Large intestine (tissue), 3 donors: Measurements from ENCODE around the gene ABHD12B. TPM values are rescaled to one million over a fixed set of nuclear protein-coding genes. Genes with fewer than 3 reads are reported as not detected.

Source experiments
- DNase-seq, 2 donors: peaks; one replicate each; pipeline versions ENCODE4 v3.0.0 to v3.0.0-alpha.2; 2013
- H3K27ac ChIP-seq: one replicate; pipeline ENCODE4 v1.5.1; 2013; ENCODE audit warnings: low read length
- H3K27me3 ChIP-seq: 2 replicates; pipeline ENCODE4 v1.6.1; 2013; ENCODE audit warnings: low read length; ENCODE audit not compliant: control insufficient read depth, insufficient read depth
- H3K36me3 ChIP-seq: 2 replicates; pipeline ENCODE4 v1.6.1; 2013; ENCODE audit warnings: low read length; ENCODE audit not compliant: control insufficient read depth, insufficient read depth
- H3K4me1 ChIP-seq: one replicate; pipeline ENCODE4 v1.6.1; 2013; ENCODE audit warnings: low read length; ENCODE audit not compliant: control insufficient read depth, insufficient read depth
- H3K4me3 ChIP-seq: one replicate; pipeline ENCODE4 v1.5.1; 2013; ENCODE audit warnings: low read length
- H3K9me3 ChIP-seq: one replicate; pipeline ENCODE4 v1.6.1; 2013; ENCODE audit warnings: mild to moderate bottlenecking, low read depth, low read length, moderate library complexity; ENCODE audit not compliant: control insufficient read depth
- WGBS: methylation state at CpG from one replicate; pipeline ENCODE4 v1.1.5; 2013; ENCODE audit warnings: low lambda C conversion rate; ENCODE audit not compliant: insufficient coverage; 5-methylcytosine and 5-hydroxymethylcytosine counted together
- polyA plus RNA-seq: library from polyadenylated mRNA; unstranded; fragments of 120-200 nt; gene quantifications from one replicate; pipeline ENCODE4 v1.2.1, GENCODE V29; 2013

Gene ABHD12B
- polyA plus RNA-seq, 1 donor: 0.52 TPM

DNA sequence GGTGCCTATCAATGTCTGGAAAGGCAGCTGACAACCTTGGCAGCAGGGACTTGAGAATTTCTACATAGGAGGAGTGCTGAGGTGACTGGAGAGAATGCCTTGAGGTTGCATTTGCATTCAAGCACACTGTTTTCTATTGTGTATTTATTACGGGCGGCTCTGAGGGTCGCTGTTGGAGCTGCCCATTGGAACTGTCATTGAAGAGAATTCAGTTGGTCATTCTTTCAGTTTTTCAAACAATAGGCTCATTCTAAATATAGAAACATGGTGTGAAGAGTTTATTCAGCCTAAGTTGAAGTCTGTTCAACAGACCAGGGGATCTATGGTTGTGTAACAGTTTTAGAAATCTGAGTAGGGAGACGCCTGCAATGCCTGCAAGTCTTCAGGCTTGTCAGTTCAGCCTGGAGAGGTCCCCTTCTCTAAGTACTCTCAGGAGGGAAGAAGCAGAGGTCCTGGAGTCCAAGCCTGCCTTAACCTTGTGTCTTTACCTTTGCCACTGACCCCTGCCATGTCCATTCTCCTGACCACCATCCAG lies 9.8 kb upstream of the ABHD12B start:
- no CpG with 5 or more reads among the region's 4 CpGs for WGBS
- Histone ChIP-seq H3K4me1 (peaks cover 3% of the 10 kb centered on the region), H3K36me3 (no peaks in the 10 kb centered on the region), H3K4me3 (no peak overlapping the region), H3K27ac (no peak overlapping the region), H3K27me3 (peaks cover 36% of the 10 kb centered on the region), H3K9me3 (no peaks in the 10 kb centered on the region)
- DNase-seq: no peak

DNA sequence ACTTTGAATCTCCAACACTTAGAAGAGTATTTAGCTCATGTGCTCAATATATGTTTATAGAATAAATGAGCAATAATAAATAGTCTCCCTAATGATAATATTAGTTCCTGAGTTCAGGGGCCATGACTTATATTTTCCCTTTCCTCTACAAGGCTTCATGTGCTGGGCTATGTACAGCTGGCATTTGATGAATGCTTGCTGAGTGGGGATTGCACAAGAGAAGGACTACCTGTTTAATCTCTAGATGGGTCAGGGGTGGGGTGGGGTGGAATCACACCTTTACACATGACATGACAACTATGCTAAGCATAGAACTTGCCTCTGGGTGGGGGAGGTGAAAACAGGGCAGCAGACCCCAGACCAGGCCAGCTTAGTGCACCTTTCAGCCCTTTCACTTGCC lies 7.6 kb upstream of the ABHD12B start:
- peaks cover 3% of the 10 kb centered on the region for H3K4me1 ChIP-seq
- H3K27me3 ChIP-seq: peaks cover 26% of the 10 kb centered on the region
- no peaks in the 10 kb centered on the region for H3K9me3 ChIP-seq
- no peak overlapping the region for H3K27ac ChIP-seq
- no peak overlapping the region for H3K4me3 ChIP-seq
- no peaks in the 10 kb centered on the region for H3K36me3 ChIP-seq
- DNase-seq: no peak

DNA sequence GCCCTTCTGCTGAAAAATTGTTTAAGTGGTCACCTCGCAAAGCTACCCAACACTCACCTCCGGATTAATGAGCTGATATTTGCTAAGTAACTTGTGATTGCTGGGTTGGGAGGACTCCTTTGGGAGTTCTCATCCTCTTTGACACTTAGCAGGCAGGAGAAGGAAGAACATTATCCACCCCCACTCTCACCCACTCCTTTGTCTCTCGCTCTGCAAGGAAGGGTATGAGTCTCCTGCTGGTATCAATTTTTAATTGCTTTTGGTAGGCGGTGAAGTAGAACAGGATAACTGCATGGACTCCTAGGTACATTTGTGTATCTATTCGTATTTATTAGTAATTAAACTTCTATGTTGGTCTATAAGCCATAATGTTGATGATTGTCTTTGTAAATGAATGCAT lies 6.9 kb upstream of the ABHD12B start:
- Histone ChIP-seq H3K9me3 (no peaks in the 10 kb centered on the region), H3K27me3 (peaks cover 20% of the 10 kb centered on the region), H3K4me3 (no peak overlapping the region), H3K36me3 (no peaks in the 10 kb centered on the region), H3K4me1 (no peaks in the 10 kb centered on the region), H3K27ac (no peak overlapping the region)
- DNase-seq: no peak
- 100% methylated on average over 1 of the region's 5 CpGs for WGBS

DNA sequence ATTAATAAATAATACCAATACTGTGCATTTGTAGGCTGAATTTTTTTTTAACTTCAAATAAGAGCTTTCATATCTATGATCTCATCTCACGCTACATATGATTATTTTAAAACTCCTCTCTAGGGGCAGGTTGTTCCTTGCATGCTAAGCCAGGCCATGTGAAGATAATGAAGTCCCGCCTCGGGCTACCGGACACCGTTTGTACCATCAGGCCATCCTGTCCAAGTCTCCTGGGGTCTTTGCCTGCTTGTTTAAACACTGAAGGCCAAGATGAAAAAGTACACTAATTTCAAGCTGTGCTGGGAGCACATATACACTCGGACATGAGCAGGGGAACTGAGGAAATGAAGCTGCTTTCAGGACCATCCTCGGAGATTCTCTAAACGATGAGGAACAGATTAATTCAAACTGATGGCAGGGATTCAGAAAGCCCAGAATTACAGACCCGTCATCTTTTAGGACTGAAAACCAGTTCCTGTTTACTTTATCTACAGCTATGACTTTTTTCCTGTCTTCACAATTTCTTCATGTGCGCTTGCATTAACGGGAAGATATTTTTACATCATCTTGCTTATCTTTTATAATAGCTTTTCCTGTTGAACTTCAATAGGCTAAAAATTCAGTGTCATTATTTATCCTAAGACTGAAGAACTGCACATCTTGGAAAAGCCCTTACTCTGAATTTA lies 6.3 kb upstream of the ABHD12B start:
- Histone ChIP-seq H3K4me1 (no peaks in the 10 kb centered on the region), H3K27me3 (peaks cover 23% of the 10 kb centered on the region), H3K36me3 (no peaks in the 10 kb centered on the region), H3K27ac (no peak overlapping the region), H3K4me3 (no peak overlapping the region), H3K9me3 (no peaks in the 10 kb centered on the region)
- DNase-seq: no peak
- WGBS: 77% methylated on average over 4 of the region's 11 CpGs

DNA sequence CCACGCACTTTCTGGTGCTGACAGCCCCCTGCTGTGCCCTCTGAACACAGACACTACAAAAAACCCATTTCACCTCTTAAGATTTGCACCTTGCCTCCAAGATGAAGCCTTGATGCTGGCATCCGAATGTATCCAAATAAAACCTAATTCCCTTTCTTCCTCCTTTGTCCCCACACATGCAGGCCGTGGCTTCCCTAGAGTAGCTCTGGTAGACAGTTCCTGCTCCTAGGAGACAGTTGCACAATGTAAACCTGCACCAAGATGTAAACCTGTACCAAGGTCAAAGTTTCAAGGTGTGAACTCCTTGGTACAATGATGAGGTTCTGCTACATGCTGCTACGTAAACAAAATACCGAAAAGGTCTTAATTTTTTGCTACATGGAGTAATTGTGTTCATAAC lies 625 bp upstream of the ABHD12B start:
- Histone ChIP-seq H3K9me3 (no peaks in the 10 kb centered on the region), H3K27ac (no peak overlapping the region), H3K4me3 (no peak overlapping the region), H3K4me1 (no peaks in the 10 kb centered on the region), H3K36me3 (no peaks in the 10 kb centered on the region), H3K27me3 (peaks cover 50% of the 10 kb centered on the region)
- DNase-seq: peak; percentile 38 to 71
- WGBS: 100% methylated on average over 1 of the region's 5 CpGs

DNA sequence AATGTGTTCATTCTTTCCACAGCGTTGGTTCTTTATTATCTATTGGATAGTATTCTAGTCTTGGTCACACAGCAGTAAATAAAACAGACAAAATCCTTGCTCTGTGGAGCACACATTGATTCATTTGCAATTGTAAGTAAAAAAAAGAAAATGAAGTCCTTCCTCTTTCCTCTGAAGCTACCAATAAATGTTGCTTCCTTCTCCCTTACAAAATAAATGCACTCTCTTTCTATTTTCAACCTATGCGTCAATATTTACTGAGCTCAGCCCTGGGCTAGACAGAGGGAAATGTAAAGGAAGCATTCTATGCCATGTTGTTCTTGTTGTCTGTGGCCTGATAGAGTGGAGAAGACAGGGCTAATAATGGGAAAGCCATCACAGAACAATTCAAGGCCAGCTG lies 2.9 kb downstream of the ABHD12B start:
- Histone ChIP-seq H3K4me3 (no peak overlapping the region), H3K4me1 (no peaks in the 10 kb centered on the region), H3K27me3 (peaks cover 64% of the 10 kb centered on the region), H3K9me3 (no peaks in the 10 kb centered on the region), H3K27ac (no peak overlapping the region), H3K36me3 (no peaks in the 10 kb centered on the region)
- 60% methylated on average over 1 of the region's 2 CpGs for WGBS
- DNase-seq: no peak

DNA sequence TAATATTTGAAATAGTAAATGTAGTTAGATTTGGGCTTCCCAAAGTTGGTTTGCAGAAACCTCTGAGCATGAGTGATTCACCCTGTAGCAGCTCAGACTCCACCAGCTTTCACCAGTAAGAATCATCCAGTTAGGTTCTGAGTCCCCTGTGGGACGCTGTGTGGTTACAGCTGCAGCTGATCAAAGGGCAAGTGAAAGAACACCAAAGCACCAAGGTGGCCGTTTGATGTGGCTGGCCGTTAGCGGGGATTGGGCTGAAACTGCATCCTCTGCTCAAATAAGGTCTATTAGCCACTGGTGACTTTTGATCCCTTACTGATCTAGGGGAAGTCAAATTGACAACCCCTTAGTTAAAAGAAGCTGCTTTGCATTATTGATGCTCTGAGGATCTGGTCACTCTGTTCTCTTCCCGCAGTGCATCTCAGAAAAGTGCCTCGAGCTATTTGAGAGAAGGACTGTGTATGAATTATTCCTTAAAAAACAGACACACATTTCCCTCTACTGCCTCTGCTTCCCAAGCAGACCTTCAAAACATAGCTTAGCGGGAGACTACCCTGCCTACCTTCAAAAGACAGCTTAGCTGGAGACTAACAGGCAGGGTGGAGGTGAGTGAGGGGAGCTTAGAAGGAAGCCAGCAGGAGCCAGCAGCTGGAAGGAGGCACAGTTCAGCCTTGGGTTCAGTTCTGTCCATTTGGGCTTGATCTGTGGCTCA lies 3.7 kb downstream of the ABHD12B start:
- Histone ChIP-seq H3K36me3 (no peaks in the 10 kb centered on the region), H3K27me3 (peaks cover 61% of the 10 kb centered on the region), H3K4me3 (no peak overlapping the region), H3K9me3 (no peaks in the 10 kb centered on the region), H3K4me1 (no peaks in the 10 kb centered on the region), H3K27ac (no peak overlapping the region)
- DNase-seq: no peak
- WGBS: no CpG with 5 or more reads among the region's 7 CpGs

DNA sequence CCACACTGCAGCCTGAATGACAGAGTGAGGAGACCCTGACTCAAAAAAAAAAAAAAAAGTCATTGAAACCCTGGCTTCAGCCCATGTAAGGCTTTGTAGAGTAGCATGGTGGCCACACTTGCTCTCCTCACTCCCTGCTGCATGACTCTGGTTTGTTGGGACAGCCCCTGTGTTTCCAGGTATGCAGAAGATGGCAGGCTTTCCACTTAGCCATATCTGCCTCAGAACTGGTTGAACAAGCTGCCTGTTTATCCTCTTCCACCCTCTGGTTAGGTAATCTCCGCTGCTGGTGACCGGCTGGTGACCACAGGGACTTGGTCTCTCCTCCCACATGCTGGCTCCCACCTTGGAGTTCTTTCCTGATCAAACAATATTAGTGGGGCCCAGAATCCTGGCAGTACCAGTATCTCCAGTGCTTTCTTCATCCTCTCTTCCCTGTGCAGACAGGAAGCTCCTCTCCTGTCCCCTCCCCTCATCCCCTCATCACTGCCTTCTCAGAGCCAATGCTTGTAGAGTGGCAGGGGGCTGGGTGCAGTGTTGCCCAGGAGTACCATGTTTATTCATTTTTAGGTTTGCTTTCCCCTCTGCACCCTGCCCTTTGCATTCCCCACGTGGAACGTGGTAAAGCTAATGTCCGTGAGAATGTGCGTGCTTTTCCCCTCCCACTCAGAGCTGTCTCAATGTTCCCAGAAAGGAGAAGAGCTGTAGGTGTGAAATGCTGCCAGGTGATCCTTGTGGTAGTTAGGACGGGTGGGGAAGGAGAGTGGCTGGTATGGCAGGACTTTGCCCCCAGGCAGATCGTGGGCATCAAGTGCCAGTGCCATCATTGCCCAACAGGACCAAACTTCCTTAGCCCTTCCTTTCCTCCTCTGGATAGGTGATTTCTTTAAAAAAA lies 11.3 kb downstream of the ABHD12B start:
- no peaks in the 10 kb centered on the region for H3K9me3 ChIP-seq
- H3K27me3 ChIP-seq: peaks cover 18% of the 10 kb centered on the region
- WGBS: no CpG with 5 or more reads among the region's 8 CpGs
- no peak for DNase-seq
- no peak overlapping the region for H3K27ac ChIP-seq
- H3K4me1 ChIP-seq: no peaks in the 10 kb centered on the region
- H3K36me3 ChIP-seq: no peaks in the 10 kb centered on the region
- H3K4me3 ChIP-seq: no peak overlapping the region

DNA sequence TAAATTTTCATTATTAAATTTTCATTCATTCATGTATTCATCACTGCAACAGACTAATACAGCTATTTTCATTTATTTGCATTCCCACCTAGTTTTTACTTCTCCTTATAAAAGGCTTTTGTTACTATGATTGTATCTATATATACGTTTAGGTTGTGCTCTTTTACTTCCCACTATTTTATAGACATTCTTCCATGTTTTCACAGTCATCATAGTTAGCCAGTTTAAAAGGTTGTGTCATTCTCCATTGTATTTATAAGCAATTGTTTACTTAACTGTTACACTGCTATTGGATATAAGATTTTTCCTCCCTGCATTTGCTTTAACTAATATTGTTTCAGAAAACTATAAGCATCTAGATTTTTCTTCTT lies 12.0 kb downstream of the ABHD12B start:
- no peak overlapping the region for H3K27ac ChIP-seq
- no peak overlapping the region for H3K4me3 ChIP-seq
- H3K4me1 ChIP-seq: no peaks in the 10 kb centered on the region
- peaks cover 18% of the 10 kb centered on the region for H3K27me3 ChIP-seq
- no peaks in the 10 kb centered on the region for H3K36me3 ChIP-seq
- 80% methylated on average over 1 of the region's 1 CpG for WGBS
- H3K9me3 ChIP-seq: no peaks in the 10 kb centered on the region
- DNase-seq: no peak

DNA sequence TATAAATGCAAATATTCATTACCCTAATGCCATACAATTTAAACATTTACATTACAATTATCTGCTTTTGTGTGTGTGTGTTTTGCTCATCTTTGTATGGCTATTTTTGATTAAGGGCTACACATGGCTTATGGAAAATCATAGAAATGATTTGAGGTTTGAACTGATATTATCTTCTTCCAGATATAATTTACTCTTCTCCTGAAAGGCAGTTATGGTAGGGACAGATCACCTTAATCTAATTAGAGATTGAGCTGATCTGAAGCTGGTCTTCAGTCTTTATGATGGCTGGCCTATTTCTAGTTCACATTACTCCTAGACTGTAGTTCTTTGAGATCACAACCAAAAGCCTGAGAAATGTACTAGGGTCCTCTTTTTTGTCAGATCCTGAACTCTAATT lies 15.6 kb downstream of the ABHD12B start:
- Histone ChIP-seq H3K36me3 (no peaks in the 10 kb centered on the region), H3K27me3 (peaks cover 10% of the 10 kb centered on the region), H3K4me1 (no peaks in the 10 kb centered on the region), H3K4me3 (no peak overlapping the region), H3K27ac (no peak overlapping the region), H3K9me3 (no peaks in the 10 kb centered on the region)
- DNase-seq: no peak
